ENCODE data around the gene KLK12. TPM values are rescaled to one million over a fixed set of nuclear protein-coding genes. Genes with fewer than 3 reads are reported as not detected.
"Not testable (repeated sequence)": the region's sequence is repeated elsewhere in the genome, so short reads cannot be mapped to it uniquely, and the experiment has no call there.

KLK12 gene
- total RNA-seq, 1 experiment from 2014 or later: not detected

GRCh38 chr19:50992666-50993035, 42.2 kb downstream of the KLK12 start:
- no peak for TF ChIP-seq CTCF (conservative IDR thresholded peaks at IDR 0.05)
- Histone ChIP-seq H3K4ac (ENCODE audit: low read depth, low read length) (no peak overlapping the region), H2BK12ac (ENCODE audit: insufficient read length, low read depth, low read length) (no peak overlapping the region), H3K4me1 (ENCODE audit: insufficient read depth, low read length) (no peaks in the 10 kb centered on the region), H3K23me2 (ENCODE audit: insufficient read length, low read depth, low read length, poor library complexity, severe bottlenecking) (no peaks in the 10 kb centered on the region), H3T11ph (ENCODE audit: low read length) (no peak overlapping the region), H2AFZ (ENCODE audit: low read length) (no peak overlapping the region), H3K23ac (ENCODE audit: insufficient read length, low read depth, low read length) (no peak overlapping the region), H2BK5ac (ENCODE audit: insufficient read length, low read length) (no peak overlapping the region), H3K4me2 (ENCODE audit: insufficient read depth, insufficient read length, low read length) (no peak overlapping the region), H4K20me1 (ENCODE audit: control insufficient read depth, insufficient read depth, insufficient read length) (no peaks in the 10 kb centered on the region), H2BK20ac (ENCODE audit: low read depth, low read length, poor library complexity, severe bottlenecking) (no peak overlapping the region), H2BK120ac (ENCODE audit: low read depth, low read length, poor library complexity, severe bottlenecking) (no peak overlapping the region), H4K8ac (replicated peaks; ENCODE audit: insufficient read length, low read depth, low read length) (no peak overlapping the region), H3K56ac (ENCODE audit: insufficient read length, low read depth, low read length) (no peak overlapping the region), H3K27ac (ENCODE audit: insufficient read length, low read depth, low read length) (no peak overlapping the region), H3K27me3 (ENCODE audit: insufficient read depth, low read length) (no peaks in the 10 kb centered on the region), H3K9me3 (ENCODE audit: control insufficient read depth, low read depth, low read length) (no peaks in the 10 kb centered on the region), H3K9ac (ENCODE audit: extremely low read depth, insufficient read length, low read length) (no peak overlapping the region), H2AK5ac (ENCODE audit: insufficient read length, low read length) (no peak overlapping the region), H3K14ac (ENCODE audit: insufficient read depth, low read length) (no peak overlapping the region), H2BK15ac (ENCODE audit: low read depth, low read length) (no peak overlapping the region), H3K79me1 (ENCODE audit: insufficient read depth, low read depth, low read length, poor library complexity, severe bottlenecking) (no peaks in the 10 kb centered on the region), H4K91ac (ENCODE audit: insufficient read length, low read depth, low read length) (no peak overlapping the region), H3K79me2 (ENCODE audit: insufficient read depth, low read length) (no peaks in the 10 kb centered on the region), H4K5ac (ENCODE audit: insufficient read length, low read depth, low read length) (no peak overlapping the region), H3K18ac (ENCODE audit: insufficient read length, low read depth, low read length) (no peak overlapping the region)
- H3K4me3 Mint-ChIP-seq: no peak overlapping the region
- peaks cover 0 to 4% of the 10 kb centered on the region in 2 experiments; a peak in 1 of 5 replicates for H3K9me3 Mint-ChIP-seq
- H3K27me3 Mint-ChIP-seq (ENCODE audit: low read depth): peaks cover 43% of the 10 kb centered on the region
- H3K27ac Mint-ChIP-seq: no peak overlapping the region
- peaks cover 2 to 9% of the 10 kb centered on the region in 2 experiments; a peak in 2 of 4 replicates for H3K4me1 Mint-ChIP-seq
- DNase-seq: no peak
- H3K36me3 Mint-ChIP-seq (ENCODE audit: insufficient read depth in 1 of 3, low read depth in 3 of 3): no peaks in the 10 kb centered on the region; a peak in 1 of 7 replicates
- WGBS (ENCODE audit: extremely low coverage, insufficient read length, low lambda C conversion rate): 100% methylated on average over 1 of the region's 2 CpGs

DNA sequence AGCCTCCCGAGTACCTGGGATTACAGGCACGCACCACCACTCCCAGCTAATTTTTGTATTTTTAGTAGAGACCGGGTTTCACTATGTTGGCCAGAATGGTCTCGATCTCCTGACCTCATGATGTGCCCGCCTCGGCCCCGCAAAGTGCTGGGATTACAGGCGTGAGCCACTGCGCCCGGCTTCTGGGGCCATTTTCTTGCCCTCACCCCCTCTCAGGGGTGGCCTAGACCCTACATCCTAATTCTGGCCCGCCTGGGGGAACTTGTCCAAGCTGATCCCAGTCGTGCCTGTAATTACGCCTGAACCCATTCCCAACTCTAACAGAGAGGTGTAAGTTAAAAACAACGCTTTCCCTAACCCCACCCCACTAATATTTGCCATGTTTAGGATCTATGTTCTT, 50.4 kb downstream of the KLK12 start:
- H4K20me1 ChIP-seq (ENCODE audit: control insufficient read depth, insufficient read depth, insufficient read length); H2AK5ac ChIP-seq (ENCODE audit: insufficient read length, low read length); H3K23me2 ChIP-seq (ENCODE audit: insufficient read length, low read depth, low read length, poor library complexity, severe bottlenecking); H3K9me3 Mint-ChIP-seq; H4K91ac ChIP-seq (ENCODE audit: insufficient read length, low read depth, low read length); H3K9ac ChIP-seq (ENCODE audit: extremely low read depth, insufficient read length, low read length); H2BK20ac ChIP-seq (ENCODE audit: low read depth, low read length, poor library complexity, severe bottlenecking); H3K14ac ChIP-seq (ENCODE audit: insufficient read depth, low read length); H2BK12ac ChIP-seq (ENCODE audit: insufficient read length, low read depth, low read length); H3K36me3 Mint-ChIP-seq (ENCODE audit: insufficient read depth in 1 of 3, low read depth in 3 of 3); H2BK15ac ChIP-seq (ENCODE audit: low read depth, low read length); H3K56ac ChIP-seq (ENCODE audit: insufficient read length, low read depth, low read length); DNase-seq; H3K9me3 ChIP-seq (ENCODE audit: control insufficient read depth, low read depth, low read length); H3K27ac ChIP-seq (ENCODE audit: insufficient read length, low read depth, low read length); H3K4ac ChIP-seq (ENCODE audit: low read depth, low read length); H3K79me1 ChIP-seq (ENCODE audit: insufficient read depth, low read depth, low read length, poor library complexity, severe bottlenecking); H2BK120ac ChIP-seq (ENCODE audit: low read depth, low read length, poor library complexity, severe bottlenecking); H2AFZ ChIP-seq (ENCODE audit: low read length); H3K4me1 ChIP-seq (ENCODE audit: insufficient read depth, low read length); H3K23ac ChIP-seq (ENCODE audit: insufficient read length, low read depth, low read length); H3K18ac ChIP-seq (ENCODE audit: insufficient read length, low read depth, low read length); H3K79me2 ChIP-seq (ENCODE audit: insufficient read depth, low read length); H3T11ph ChIP-seq (ENCODE audit: low read length); H3K27ac Mint-ChIP-seq; H2BK5ac ChIP-seq (ENCODE audit: insufficient read length, low read length); H4K5ac ChIP-seq (ENCODE audit: insufficient read length, low read depth, low read length); H3K27me3 ChIP-seq (ENCODE audit: insufficient read depth, low read length); H4K8ac ChIP-seq (replicated peaks; ENCODE audit: insufficient read length, low read depth, low read length): not testable (repeated sequence)
- WGBS (ENCODE audit: extremely low coverage, insufficient read length, low lambda C conversion rate): no CpG with 5 or more reads among the region's 14 CpGs
- peak overlapping the region in 1 of 2 experiments; percentile 41; a peak in 3 of 5 replicates for H3K4me3 Mint-ChIP-seq
- peaks cover 50% of the 10 kb centered on the region for H3K27me3 Mint-ChIP-seq (ENCODE audit: low read depth)
- H3K4me2 ChIP-seq (ENCODE audit: insufficient read depth, insufficient read length, low read length): peak overlapping the region; percentile 74
- H3K4me1 Mint-ChIP-seq: peaks cover 11 to 19% of the 10 kb centered on the region in 2 experiments
